IMR-90 (cell line): ENCODE measurements around the gene ZNF227. TPM values are rescaled to one million over a fixed set of nuclear protein-coding genes. Genes with fewer than 3 reads are reported as not detected.

Experiments
- ATAC-seq: fragments of 200-7000 bp; cut with Tn5 transposase; 2 replicates; pipeline ENCODE4 v1.9.1; 2020; ENCODE audit warnings: low read depth, mild to moderate bottlenecking, moderate library complexity
- BruUV-seq: library from RNA; stranded (reverse); fragments of 400-500 nt; replicated peaks from 2 replicates; lab custom pipeline; 2021; lab: Mats Ljungman, UMichigan
- CTCF ChIA-PET: fragments of 300-600 bp; formaldehyde crosslinking; extraction: SDS; loops from one replicate; lab custom pipeline; 2021; ENCODE audit warnings: antibody characterized with exemption; lab: Yijun Ruan, JAX
- POLR2A ChIA-PET: fragments of 300-600 bp; sonication (Branson Sonifier 250); formaldehyde crosslinking; loops from one replicate; lab custom pipeline; 2022; ENCODE audit warnings: antibody characterized with exemption; ENCODE audit not compliant: unreplicated experiment; lab: Charles Lee
- DNase-seq: peaks from one replicate; pipeline ENCODE4 v3.0.0; 2013
- H2AFZ ChIP-seq: replicated peaks from 2 replicates; pipeline ENCODE3; 2013; ENCODE audit warnings: low read length, mild to moderate bottlenecking; ENCODE audit not compliant: poor library complexity
- H2AK5ac ChIP-seq: 2 replicates; pipeline ENCODE4 v1.6.1; 2013; ENCODE audit warnings: low read depth, low read length, inconsistent platforms
- H2AK9ac ChIP-seq: replicated peaks from 2 replicates; pipeline ENCODE3; 2013; ENCODE audit warnings: mild to moderate bottlenecking, low read depth, low read length, moderate library complexity; ENCODE audit not compliant: poor library complexity
- H2BK120ac ChIP-seq: 2 replicates; pipeline ENCODE4 v1.6.1; 2013; ENCODE audit warnings: low read depth, low read length, inconsistent platforms
- H2BK15ac ChIP-seq: 3 replicates; pipeline ENCODE4 v1.6.1; 2013; ENCODE audit warnings: low read depth, low read length, inconsistent platforms
- H2BK20ac ChIP-seq: 2 replicates; pipeline ENCODE4 v1.6.1; 2013; ENCODE audit warnings: low read depth, mild to moderate bottlenecking, inconsistent platforms, low read length, moderate library complexity
- H2BK5ac ChIP-seq: 2 replicates; pipeline ENCODE4 v1.6.1; 2013; ENCODE audit warnings: mild to moderate bottlenecking, low read depth, low read length, inconsistent platforms; ENCODE audit not compliant: poor library complexity, severe bottlenecking
- H3K14ac ChIP-seq: replicated peaks from 2 replicates; pipeline ENCODE4 v1.6.1; 2013; ENCODE audit warnings: low read depth, low read length, inconsistent platforms
- H3K18ac ChIP-seq: 2 replicates; pipeline ENCODE4 v1.6.1; 2013; ENCODE audit warnings: low read depth, low read length, control low read depth
- H3K23ac ChIP-seq: 2 replicates; pipeline ENCODE4 v1.6.1; 2013; ENCODE audit warnings: low read depth, low read length, inconsistent platforms
- H3K27ac ChIP-seq: 2 replicates; pipeline ENCODE4 v1.5.1; 2013; ENCODE audit warnings: mild to moderate bottlenecking, control low read depth, low read length; ENCODE audit not compliant: insufficient read depth
- H3K27me3 ChIP-seq: 2 replicates; pipeline ENCODE4 v1.6.1; 2013; ENCODE audit warnings: low read length; ENCODE audit not compliant: control insufficient read depth, insufficient read depth
- H3K36me3 ChIP-seq: 2 replicates; pipeline ENCODE4 v1.6.1; 2013; ENCODE audit warnings: low read length, mixed read lengths; ENCODE audit not compliant: control insufficient read depth, insufficient read depth
- H3K4ac ChIP-seq: 2 replicates; pipeline ENCODE4 v1.6.1; 2013; ENCODE audit warnings: low read depth, low read length, inconsistent platforms
- H3K4me1 ChIP-seq: 2 replicates; pipeline ENCODE4 v1.6.1; 2013; ENCODE audit warnings: low read length, mixed read lengths; ENCODE audit not compliant: control insufficient read depth, insufficient read depth
- H3K4me2 ChIP-seq: 2 replicates; pipeline ENCODE4 v1.6.1; 2013; ENCODE audit warnings: low read depth, mild to moderate bottlenecking, control low read depth, low read length, moderate library complexity
- H3K4me3 ChIP-seq: 2 replicates; pipeline ENCODE4 v1.5.1; 2013; ENCODE audit warnings: low read depth, mild to moderate bottlenecking, control low read depth, low read length, moderate library complexity; ENCODE audit not compliant: insufficient read depth
- H3K56ac ChIP-seq: 2 replicates; pipeline ENCODE4 v1.6.1; 2013; ENCODE audit warnings: low read length, inconsistent platforms; ENCODE audit not compliant: insufficient read depth; ENCODE audit errors: extremely low read depth
- H3K79me1 ChIP-seq, 2 experiments: 2 replicates each; pipeline ENCODE4 v1.6.1; 2013; ENCODE audit warnings: low read length in 2 of 2, inconsistent platforms in 1 of 2, low read depth in 1 of 2
- H3K9ac ChIP-seq: 2 replicates; pipeline ENCODE4 v1.6.1; 2013; ENCODE audit warnings: low read depth, low read length, control low read depth
- H3K9me1 ChIP-seq: 2 replicates; pipeline ENCODE4 v1.6.1; 2013; ENCODE audit warnings: low read length, inconsistent platforms; ENCODE audit not compliant: insufficient read depth
- H3K9me3 ChIP-seq: 2 replicates; pipeline ENCODE4 v1.6.1; 2013; ENCODE audit warnings: low read length; ENCODE audit not compliant: control insufficient read depth, insufficient read depth
- H4K20me1 ChIP-seq: 2 replicates; pipeline ENCODE4 v1.6.1; 2013; ENCODE audit warnings: low read length, inconsistent platforms; ENCODE audit not compliant: insufficient read depth
- H4K5ac ChIP-seq: 2 replicates; pipeline ENCODE4 v1.6.1; 2013; ENCODE audit warnings: mild to moderate bottlenecking, low read depth, low read length, control low read depth
- H4K8ac ChIP-seq, 2 experiments: 2 replicates each; pipeline ENCODE4 v1.6.1; 2013; ENCODE audit warnings: low read depth in 2 of 2, low read length in 2 of 2, control low read depth in 1 of 2, inconsistent platforms in 1 of 2
- H4K91ac ChIP-seq: 2 replicates; pipeline ENCODE4 v1.6.1; 2013; ENCODE audit warnings: low read depth, low read length, inconsistent platforms; ENCODE audit not compliant: insufficient read depth
- RFX5 ChIP-seq: IDR thresholded peaks from 2 replicates; pipeline ENCODE4 v1.8.0; 2012; ENCODE audit warnings: low read depth, mild to moderate bottlenecking, low read length, moderate library complexity
- SMC3 ChIP-seq: fragments of 150-350 bp; IDR thresholded peaks from 2 replicates; pipeline ENCODE4 v1.6.1; 2016; ENCODE audit warnings: low read depth, mild to moderate bottlenecking, antibody characterized with exemption, low read length, moderate library complexity
- WGBS, 2 experiments: methylation state at CpG; one replicate each; pipeline versions ENCODE4 v1.1.5 to v1.1.7; 2013; ENCODE audit warnings: missing lambda C conversion rate in 2 of 2; ENCODE audit not compliant: insufficient read length in 1 of 2; ENCODE audit errors: extremely low coverage in 2 of 2; 5-methylcytosine and 5-hydroxymethylcytosine counted together
- dilution Hi-C: fragments of 300-500 bp; cut with HindIII; formaldehyde crosslinking; loops from one replicate; pipeline ENCODE4 v1.14.3; 2018; ENCODE audit warnings: low sequenced_read_pairs; ENCODE audit not compliant: unreplicated experiment
- in situ Hi-C: fragments of 300-500 bp; cut with MboI; formaldehyde crosslinking; loops from 3 replicates; pipeline ENCODE4 v1.14.3; 2019; ENCODE audit warnings: low sequenced_read_pairs, inconsistent platforms, mixed read lengths
- intact Hi-C: fragments of 100-400 bp; cut with micrococcal nuclease; formaldehyde crosslinking; loops from 2 replicates; pipeline ENCODE4 v1.10.0; 2022
- polyA plus RNA-seq, 3 experiments: library from polyadenylated mRNA; depleted of rRNA; stranded (reverse); fragments of >200 nt; gene quantifications; 2 replicates each; pipeline ENCODE4 v1.2.3, GENCODE V29; 2012; ENCODE audit warnings: low replicate concordance in 1 of 3
- total RNA-seq: library from RNA; depleted of rRNA; stranded (reverse); fragments of >200 nt; gene quantifications from 2 replicates; pipeline ENCODE4 v1.2.3, GENCODE V29; 2012

Gene ZNF227
- total and polyA plus RNA-seq, 2 of the 4 experiments (the other 2 are of a cell fraction) = 4.9 to 19.2 TPM

DNA sequence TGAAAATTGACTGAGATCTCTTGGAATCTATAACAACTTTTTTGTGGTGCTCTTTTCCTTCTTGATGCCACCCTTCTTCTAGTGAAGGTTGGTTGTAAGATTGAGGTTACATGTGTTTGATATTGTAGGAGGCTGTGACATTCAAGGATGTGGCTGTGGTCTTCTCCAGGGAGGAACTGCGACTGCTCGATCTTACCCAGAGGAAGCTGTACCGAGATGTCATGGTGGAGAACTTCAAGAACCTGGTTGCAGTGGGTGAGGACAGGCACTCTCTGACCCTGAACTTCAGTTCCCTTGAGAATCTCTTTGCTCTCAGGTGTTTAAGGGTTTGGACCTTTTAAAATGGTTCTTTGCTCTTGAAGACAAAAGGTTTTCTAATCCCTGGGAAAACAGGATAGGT is 16.0 kb downstream of the ZNF227 start:
- no peak overlapping the region for H4K91ac ChIP-seq
- dilution Hi-C loops = no loop called here
- H3K9me3 ChIP-seq = peaks cover 3% of the 10 kb centered on the region; the same call in 1 of the 2 replicates
- ATAC-seq (no peak), DNase-seq (no peak)
- H2BK20ac ChIP-seq = no peak overlapping the region
- no peak overlapping the region for H3K56ac ChIP-seq
- H3K4ac ChIP-seq = no peak overlapping the region
- no peak overlapping the region for H4K8ac ChIP-seq
- no peak overlapping the region for H3K4me2 ChIP-seq
- in situ Hi-C loops = no loop called here
- peaks cover 0 to 3% of the 10 kb centered on the region in 2 experiments; a peak in 2 of 4 replicates for H3K79me1 ChIP-seq
- H2BK5ac ChIP-seq = no peak overlapping the region
- no peak overlapping the region for H2AFZ ChIP-seq
- H3K27ac ChIP-seq = no peak overlapping the region
- BruUV-seq = no TSS peak
- H3K9me1 ChIP-seq = no peaks in the 10 kb centered on the region
- H3K18ac ChIP-seq = no peak overlapping the region
- no peaks in the 10 kb centered on the region for H3K27me3 ChIP-seq
- ChIA-PET CTCF (no interaction called here), POLR2A (no interaction called here)
- no peak overlapping the region for H3K9ac ChIP-seq
- H3K4me1 ChIP-seq = no peaks in the 10 kb centered on the region
- intact Hi-C loops = no loop called here
- no peak overlapping the region for H2AK9ac ChIP-seq
- H2AK5ac ChIP-seq = no peak overlapping the region
- no peak overlapping the region for H2BK120ac ChIP-seq
- no CpG with 5 or more reads among the region's 3 CpGs for WGBS, 2 experiments
- no peaks in the 10 kb centered on the region for H4K20me1 ChIP-seq
- no peak overlapping the region for H3K23ac ChIP-seq
- H3K14ac ChIP-seq = no peak overlapping the region
- H3K4me3 ChIP-seq = no peak overlapping the region
- no peak for TF ChIP-seq SMC3
- no peak for TF ChIP-seq RFX5
- H2BK15ac ChIP-seq = no peak overlapping the region
- H3K36me3 ChIP-seq = peaks cover 37% of the 10 kb centered on the region
- no peak overlapping the region for H4K5ac ChIP-seq
